Measurements from ENCODE around the gene KCP.

KCP gene

GRCh38 chr7:128906766-128907559 is 3.5 kb downstream of the KCP start:
- no peak for DNase-seq (ENCODE audit: low spot score)

GRCh38 chr7:128906001-128906765 is 4.3 kb downstream of the KCP start:
- DNase-seq (ENCODE audit: low spot score), result no peak

- peak; percentile 68 for DNase-seq (ENCODE audit: low spot score)
Observed at GRCh38 chr7:128904381-128905197, 5.9 kb downstream of the KCP start.

- no peak for DNase-seq (ENCODE audit: low spot score)
Observed at GRCh38 chr7:128903621-128904361, 6.7 kb downstream of the KCP start.

GRCh38 chr7:128902761-128903585 is 7.5 kb downstream of the KCP start:
- no peak for DNase-seq (ENCODE audit: low spot score)

GRCh38 chr7:128900237-128900636 is 10.3 kb downstream of the KCP start:
- DNase-seq (ENCODE audit: low spot score), result no peak

- DNase-seq (ENCODE audit: low spot score), result no peak
Observed at GRCh38 chr7:128899392-128899791, 11.1 kb downstream of the KCP start.

GRCh38 chr7:128895320-128895719 is 15.2 kb downstream of the KCP start:
- DNase-seq (ENCODE audit: low spot score), result no peak

GRCh38 chr7:128894101-128894440 is 16.4 kb downstream of the KCP start:
- no peak for DNase-seq (ENCODE audit: low spot score)

- DNase-seq (ENCODE audit: low spot score), result no peak
Observed at GRCh38 chr7:128893251-128894100, 17.0 kb downstream of the KCP start.

- DNase-seq (ENCODE audit: low spot score), result no peak
Observed at GRCh38 chr7:128892521-128893250, 17.8 kb downstream of the KCP start.

- DNase-seq (ENCODE audit: low spot score), result no peak
Observed at GRCh38 chr7:128891942-128892269, 18.6 kb downstream of the KCP start.

- no peak for DNase-seq (ENCODE audit: low spot score)
Observed at GRCh38 chr7:128891110-128891941, 19.2 kb downstream of the KCP start.

- DNase-seq (ENCODE audit: low spot score), result peak; percentile 64
Observed at GRCh38 chr7:128890306-128891109, 20.0 kb downstream of the KCP start.

- no peak for DNase-seq (ENCODE audit: low spot score)
Observed at GRCh38 chr7:128889121-128889520, 21.4 kb downstream of the KCP start.

- no peak for DNase-seq (ENCODE audit: low spot score)
Observed at GRCh38 chr7:128888756-128889095, 21.8 kb downstream of the KCP start.

GRCh38 chr7:128888039-128888755 is 22.3 kb downstream of the KCP start:
- no peak for DNase-seq (ENCODE audit: low spot score)

All from HuH-7.5 (cell line).